Measurements from ENCODE around the gene HNRNPC.

Gene HNRNPC

GRCh38 chr14:21240417-21240816, 28.8 kb downstream of the HNRNPC start:
- peaks cover 71% of the 10 kb centered on the region for H3K36me3 ChIP-seq (replicated peaks; ENCODE audit: low read depth, low read length)
- H3K4me2 ChIP-seq (ENCODE audit: low read length) = no peak overlapping the region
- no peaks in the 10 kb centered on the region for H3K9me3 ChIP-seq (ENCODE audit: insufficient read depth, low read length)
- no peaks in the 10 kb centered on the region for H3K27me3 ChIP-seq (ENCODE audit: low read depth, low read length)
- peaks cover 99% of the 10 kb centered on the region for H4K20me1 ChIP-seq (ENCODE audit: insufficient read depth, low read length)
- no peak overlapping the region for H3K27ac ChIP-seq (ENCODE audit: low read length)
- no peak for TF ChIP-seq EZH2phosphoT487 (IDR thresholded peaks at IDR 0.05; ENCODE audit: low read depth)
- TF ChIP-seq, protein P1, sequence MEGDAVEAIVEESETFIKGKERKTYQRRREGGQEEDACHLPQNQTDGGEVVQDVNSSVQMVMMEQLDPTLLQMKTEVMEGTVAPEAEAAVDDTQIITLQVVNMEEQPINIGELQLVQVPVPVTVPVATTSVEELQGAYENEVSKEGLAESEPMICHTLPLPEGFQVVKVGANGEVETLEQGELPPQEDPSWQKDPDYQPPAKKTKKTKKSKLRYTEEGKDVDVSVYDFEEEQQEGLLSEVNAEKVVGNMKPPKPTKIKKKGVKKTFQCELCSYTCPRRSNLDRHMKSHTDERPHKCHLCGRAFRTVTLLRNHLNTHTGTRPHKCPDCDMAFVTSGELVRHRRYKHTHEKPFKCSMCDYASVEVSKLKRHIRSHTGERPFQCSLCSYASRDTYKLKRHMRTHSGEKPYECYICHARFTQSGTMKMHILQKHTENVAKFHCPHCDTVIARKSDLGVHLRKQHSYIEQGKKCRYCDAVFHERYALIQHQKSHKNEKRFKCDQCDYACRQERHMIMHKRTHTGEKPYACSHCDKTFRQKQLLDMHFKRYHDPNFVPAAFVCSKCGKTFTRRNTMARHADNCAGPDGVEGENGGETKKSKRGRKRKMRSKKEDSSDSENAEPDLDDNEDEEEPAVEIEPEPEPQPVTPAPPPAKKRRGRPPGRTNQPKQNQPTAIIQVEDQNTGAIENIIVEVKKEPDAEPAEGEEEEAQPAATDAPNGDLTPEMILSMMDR (IDR thresholded peaks at IDR 0.05; ENCODE audit: low read depth, low read length) = no peak
- peaks cover 45% of the 10 kb centered on the region for H3K4me1 ChIP-seq (ENCODE audit: low read length)
- peaks cover 100% of the 10 kb centered on the region for H3K79me2 ChIP-seq (ENCODE audit: low read length)
- H3K9ac ChIP-seq (ENCODE audit: low read length) = no peak overlapping the region
- no peak overlapping the region for H2AFZ ChIP-seq (ENCODE audit: low read depth, low read length)
- H3K4me3 ChIP-seq (ENCODE audit: low read length) = no peak overlapping the region

DNA sequence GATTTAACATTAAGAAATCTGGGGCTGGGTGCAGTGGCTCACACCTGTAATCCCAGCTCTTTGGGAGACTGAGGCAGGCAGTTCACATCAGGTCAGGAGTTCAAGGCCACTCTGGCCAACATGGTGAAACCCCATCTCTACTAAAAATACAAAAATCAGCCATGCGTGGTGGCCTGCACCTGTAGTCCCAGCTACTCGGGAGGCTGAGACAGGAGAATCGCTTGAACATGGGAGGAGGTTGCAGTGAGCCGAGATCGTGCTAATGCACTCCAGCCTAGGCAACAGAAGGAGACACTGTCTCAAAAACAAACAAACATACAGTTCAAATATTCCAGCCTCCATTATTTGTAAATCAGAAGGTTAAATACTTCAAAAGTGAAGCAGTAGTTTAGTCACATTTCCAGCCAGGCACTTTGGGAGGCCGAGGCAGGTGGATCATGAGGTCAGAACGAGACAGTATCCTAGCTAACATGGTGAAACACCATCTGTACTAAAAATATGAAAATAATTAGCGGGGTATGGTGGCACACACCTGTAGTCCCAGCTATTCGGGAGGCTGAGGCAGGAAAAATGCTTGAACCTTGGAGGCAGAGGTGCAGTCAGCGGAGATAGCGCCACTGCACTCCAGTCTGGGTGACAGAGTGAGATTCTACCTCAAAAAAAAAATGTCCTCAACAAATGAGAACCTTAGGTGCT, 30.3 kb downstream of the HNRNPC start:
- Histone ChIP-seq H3K79me2 (ENCODE audit: low read length) (peaks cover 100% of the 10 kb centered on the region), H3K27ac (ENCODE audit: low read length) (no peak overlapping the region), H3K4me3 (ENCODE audit: low read length) (no peak overlapping the region), H3K4me1 (ENCODE audit: low read length) (peaks cover 51% of the 10 kb centered on the region), H3K9ac (ENCODE audit: low read length) (no peak overlapping the region), H3K36me3 (replicated peaks; ENCODE audit: low read depth, low read length) (peaks cover 76% of the 10 kb centered on the region), H3K9me3 (ENCODE audit: insufficient read depth, low read length) (no peaks in the 10 kb centered on the region), H3K4me2 (ENCODE audit: low read length) (no peak overlapping the region), H4K20me1 (ENCODE audit: insufficient read depth, low read length) (peaks cover 99% of the 10 kb centered on the region), H3K27me3 (ENCODE audit: low read depth, low read length) (no peaks in the 10 kb centered on the region), H2AFZ (ENCODE audit: low read depth, low read length) (no peak overlapping the region)
- TF ChIP-seq, protein P1 (IDR thresholded peaks at IDR 0.05; ENCODE audit: low read depth, low read length) = no peak
- TF ChIP-seq EZH2phosphoT487 (IDR thresholded peaks at IDR 0.05; ENCODE audit: low read depth) = no peak

GRCh38 chr14:21236948-21237797, 32.1 kb downstream of the HNRNPC start:
- Histone ChIP-seq H3K9me3 (ENCODE audit: insufficient read depth, low read length) (no peaks in the 10 kb centered on the region), H4K20me1 (ENCODE audit: insufficient read depth, low read length) (peaks cover 100% of the 10 kb centered on the region)

More at GRCh38 chr14:21236948-21237797, 32.1 kb downstream of the HNRNPC start:
- peaks cover 73% of the 10 kb centered on the region for H3K36me3 ChIP-seq (replicated peaks; ENCODE audit: low read depth, low read length)
- H3K9ac ChIP-seq (ENCODE audit: low read length) = no peak overlapping the region
- H3K79me2 ChIP-seq (ENCODE audit: low read length) = peaks cover 100% of the 10 kb centered on the region
- H3K4me1 ChIP-seq (ENCODE audit: low read length) = peaks cover 51% of the 10 kb centered on the region
- peak overlapping the region; percentile 41 for H3K4me2 ChIP-seq (ENCODE audit: low read length)
- H3K27ac ChIP-seq (ENCODE audit: low read length) = no peak overlapping the region
- no peak for TF ChIP-seq EZH2phosphoT487 (IDR thresholded peaks at IDR 0.05; ENCODE audit: low read depth)
- TF ChIP-seq, protein P1 (IDR thresholded peaks at IDR 0.05; ENCODE audit: low read depth, low read length) = no peak
- no peak overlapping the region for H3K4me3 ChIP-seq (ENCODE audit: low read length)
- H3K27me3 ChIP-seq (ENCODE audit: low read depth, low read length) = no peaks in the 10 kb centered on the region
- H2AFZ ChIP-seq (ENCODE audit: low read depth, low read length) = no peak overlapping the region

Data from OCI-LY3 (cell line).